ENCODE data around the gene TDRD10. TPM values are rescaled to one million over a fixed set of nuclear protein-coding genes. Genes with fewer than 3 reads are reported as not detected.
A peak's percentile ranks its signal among the peaks of the same experiment; 100 is the strongest.
"Not testable (repeated sequence)": the region's sequence is repeated elsewhere in the genome, so short reads cannot be mapped to it uniquely, and the experiment has no call there.

Gene TDRD10
- total RNA-seq, 1 experiment from 2014 or later, result not detected

DNA sequence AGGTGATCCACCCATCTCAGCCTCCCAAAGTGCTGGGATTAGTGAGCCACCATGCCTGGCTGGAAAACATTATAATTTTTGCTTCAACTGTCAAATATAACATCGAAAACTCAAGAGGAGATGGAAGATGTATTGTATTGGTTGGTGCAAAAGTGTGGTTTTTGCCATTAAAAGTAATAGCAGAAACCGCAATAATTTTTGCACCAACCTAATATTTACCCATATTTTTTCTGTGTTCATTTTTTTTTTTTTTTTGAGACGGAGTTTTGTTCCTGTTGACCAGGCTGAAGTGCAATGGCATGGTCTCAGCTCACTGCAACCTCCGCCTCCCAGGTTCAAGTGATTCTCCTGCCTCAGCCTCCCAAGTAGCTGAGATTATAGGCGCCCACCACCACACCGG is 27.3 kb downstream of the TDRD10 start:
- DNase-seq (ENCODE audit: low spot score), result no peak
- intact Hi-C loops (cut with micrococcal nuclease; ENCODE audit: unreplicated experiment), result no loop called here
- H3K9me3 ChIP-seq (ENCODE audit: low read depth, low read length, poor library complexity, severe bottlenecking), result no peaks in the 10 kb centered on the region
- H3K4me3 ChIP-seq (ENCODE audit: low read depth, low read length, poor library complexity, severe bottlenecking), result no peak overlapping the region
- no TSS peak for BruUV-seq (replicated peaks)
- H3K27me3 ChIP-seq (replicated peaks; ENCODE audit: insufficient read depth, low read depth, low read length, poor library complexity), result no peaks in the 10 kb centered on the region
- H3K4me1 ChIP-seq (ENCODE audit: insufficient read depth, low read length, poor library complexity, severe bottlenecking), result no peaks in the 10 kb centered on the region
- no peak overlapping the region for H3K27ac ChIP-seq (ENCODE audit: low read depth, low read length, poor library complexity, severe bottlenecking)
- TF ChIP-seq, protein P1, sequence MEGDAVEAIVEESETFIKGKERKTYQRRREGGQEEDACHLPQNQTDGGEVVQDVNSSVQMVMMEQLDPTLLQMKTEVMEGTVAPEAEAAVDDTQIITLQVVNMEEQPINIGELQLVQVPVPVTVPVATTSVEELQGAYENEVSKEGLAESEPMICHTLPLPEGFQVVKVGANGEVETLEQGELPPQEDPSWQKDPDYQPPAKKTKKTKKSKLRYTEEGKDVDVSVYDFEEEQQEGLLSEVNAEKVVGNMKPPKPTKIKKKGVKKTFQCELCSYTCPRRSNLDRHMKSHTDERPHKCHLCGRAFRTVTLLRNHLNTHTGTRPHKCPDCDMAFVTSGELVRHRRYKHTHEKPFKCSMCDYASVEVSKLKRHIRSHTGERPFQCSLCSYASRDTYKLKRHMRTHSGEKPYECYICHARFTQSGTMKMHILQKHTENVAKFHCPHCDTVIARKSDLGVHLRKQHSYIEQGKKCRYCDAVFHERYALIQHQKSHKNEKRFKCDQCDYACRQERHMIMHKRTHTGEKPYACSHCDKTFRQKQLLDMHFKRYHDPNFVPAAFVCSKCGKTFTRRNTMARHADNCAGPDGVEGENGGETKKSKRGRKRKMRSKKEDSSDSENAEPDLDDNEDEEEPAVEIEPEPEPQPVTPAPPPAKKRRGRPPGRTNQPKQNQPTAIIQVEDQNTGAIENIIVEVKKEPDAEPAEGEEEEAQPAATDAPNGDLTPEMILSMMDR (conservative IDR thresholded peaks at IDR 0.05; ENCODE audit: low read depth, low read length), result no peak
- TF ChIP-seq EZH2 (IDR thresholded peaks at IDR 0.05; ENCODE audit: borderline replicate concordance, low read depth, low read length, poor library complexity, severe bottlenecking), result no peak
- POLR2A ChIA-PET (ENCODE audit: low non-redundant PET), result no interaction called here
- CTCF ChIA-PET, result no interaction called here
- H3K36me3 ChIP-seq (ENCODE audit: insufficient read depth, low read length, poor library complexity, severe bottlenecking), result no peaks in the 10 kb centered on the region

- intact Hi-C loops (cut with micrococcal nuclease; ENCODE audit: unreplicated experiment), result not testable (repeated sequence)
These were observed 29.9 kb downstream of the TDRD10 start for GRCh38 chr1:154531950-154532349.

GRCh38 chr1:154533952-154534844 is 32.2 kb downstream of the TDRD10 start:
- intact Hi-C loops (cut with micrococcal nuclease; ENCODE audit: unreplicated experiment), result no loop called here
- Histone ChIP-seq H3K27me3 (replicated peaks; ENCODE audit: insufficient read depth, low read depth, low read length, poor library complexity) (no peaks in the 10 kb centered on the region), H3K4me1 (ENCODE audit: insufficient read depth, low read length, poor library complexity, severe bottlenecking) (no peaks in the 10 kb centered on the region), H3K4me3 (ENCODE audit: low read depth, low read length, poor library complexity, severe bottlenecking) (no peak overlapping the region), H3K27ac (ENCODE audit: low read depth, low read length, poor library complexity, severe bottlenecking) (no peak overlapping the region), H3K36me3 (ENCODE audit: insufficient read depth, low read length, poor library complexity, severe bottlenecking) (no peaks in the 10 kb centered on the region), H3K9me3 (ENCODE audit: low read depth, low read length, poor library complexity, severe bottlenecking) (peaks cover 3% of the 10 kb centered on the region)
- BruUV-seq (replicated peaks), result no TSS peak
- no peak for TF ChIP-seq EZH2 (IDR thresholded peaks at IDR 0.05; ENCODE audit: borderline replicate concordance, low read depth, low read length, poor library complexity, severe bottlenecking)
- TF ChIP-seq, protein P1 (conservative IDR thresholded peaks at IDR 0.05; ENCODE audit: low read depth, low read length), result peak; percentile 60
- ChIA-PET POLR2A (ENCODE audit: low non-redundant PET) (no interaction called here), CTCF (no interaction called here)
- DNase-seq (ENCODE audit: low spot score), result peak; percentile 19

More at GRCh38 chr1:154531950-154532349, 29.9 kb downstream of the TDRD10 start:
- POLR2A ChIA-PET (ENCODE audit: low non-redundant PET); BruUV-seq (replicated peaks); CTCF ChIA-PET; H3K4me1 ChIP-seq (ENCODE audit: insufficient read depth, low read length, poor library complexity, severe bottlenecking); H3K9me3 ChIP-seq (ENCODE audit: low read depth, low read length, poor library complexity, severe bottlenecking); H3K4me3 ChIP-seq (ENCODE audit: low read depth, low read length, poor library complexity, severe bottlenecking); H3K36me3 ChIP-seq (ENCODE audit: insufficient read depth, low read length, poor library complexity, severe bottlenecking); H3K27me3 ChIP-seq (replicated peaks; ENCODE audit: insufficient read depth, low read depth, low read length, poor library complexity); DNase-seq (ENCODE audit: low spot score); H3K27ac ChIP-seq (ENCODE audit: low read depth, low read length, poor library complexity, severe bottlenecking): not testable (repeated sequence)

DNA sequence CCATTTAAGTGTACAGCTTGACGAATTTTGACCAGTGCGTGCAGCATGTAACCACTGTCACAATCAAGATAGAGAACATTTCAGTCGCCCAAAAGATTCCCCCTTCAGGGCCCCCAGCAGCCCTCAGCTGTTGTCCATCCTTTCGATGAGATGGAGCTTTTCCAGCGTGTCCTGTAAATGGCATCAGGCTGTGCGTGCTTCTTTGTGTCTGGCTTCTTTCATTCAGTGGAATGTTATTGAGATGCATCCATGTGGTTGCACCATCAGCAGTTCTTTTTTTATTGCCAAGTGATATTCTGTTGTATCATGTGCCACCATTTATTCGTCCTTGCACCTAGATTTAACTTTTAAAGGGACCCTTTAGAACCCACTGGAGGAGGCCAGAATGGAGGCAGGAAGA is 34.6 kb downstream of the TDRD10 start:
- DNase-seq (ENCODE audit: low spot score), result no peak
- Histone ChIP-seq H3K4me3 (ENCODE audit: low read depth, low read length, poor library complexity, severe bottlenecking) (no peak overlapping the region), H3K36me3 (ENCODE audit: insufficient read depth, low read length, poor library complexity, severe bottlenecking) (no peaks in the 10 kb centered on the region), H3K4me1 (ENCODE audit: insufficient read depth, low read length, poor library complexity, severe bottlenecking) (no peaks in the 10 kb centered on the region), H3K27me3 (replicated peaks; ENCODE audit: insufficient read depth, low read depth, low read length, poor library complexity) (no peaks in the 10 kb centered on the region), H3K27ac (ENCODE audit: low read depth, low read length, poor library complexity, severe bottlenecking) (no peak overlapping the region), H3K9me3 (ENCODE audit: low read depth, low read length, poor library complexity, severe bottlenecking) (peaks cover 3% of the 10 kb centered on the region)
- ChIA-PET POLR2A (ENCODE audit: low non-redundant PET) (no interaction called here), CTCF (no interaction called here)
- intact Hi-C loops (cut with micrococcal nuclease; ENCODE audit: unreplicated experiment), result no loop called here
- TF ChIP-seq, protein P1 (conservative IDR thresholded peaks at IDR 0.05; ENCODE audit: low read depth, low read length), result no peak
- no peak for TF ChIP-seq EZH2 (IDR thresholded peaks at IDR 0.05; ENCODE audit: borderline replicate concordance, low read depth, low read length, poor library complexity, severe bottlenecking)
- no TSS peak for BruUV-seq (replicated peaks)

Data from A673 (cell line).